Erythroblast (primary cell): ENCODE results near the gene GJB3.

Experiments
- GATA1 ChIP-seq: IDR thresholded peaks from 2 replicates; pipeline ENCODE4 v1.6.1; 2011; ENCODE audit warnings: low read depth, mild to moderate bottlenecking, control low read depth, low read length, moderate library complexity
- POLR2A ChIP-seq: IDR thresholded peaks from 2 replicates; pipeline ENCODE4 v1.6.1; 2011; ENCODE audit warnings: mild to moderate bottlenecking, low read length

DNA sequence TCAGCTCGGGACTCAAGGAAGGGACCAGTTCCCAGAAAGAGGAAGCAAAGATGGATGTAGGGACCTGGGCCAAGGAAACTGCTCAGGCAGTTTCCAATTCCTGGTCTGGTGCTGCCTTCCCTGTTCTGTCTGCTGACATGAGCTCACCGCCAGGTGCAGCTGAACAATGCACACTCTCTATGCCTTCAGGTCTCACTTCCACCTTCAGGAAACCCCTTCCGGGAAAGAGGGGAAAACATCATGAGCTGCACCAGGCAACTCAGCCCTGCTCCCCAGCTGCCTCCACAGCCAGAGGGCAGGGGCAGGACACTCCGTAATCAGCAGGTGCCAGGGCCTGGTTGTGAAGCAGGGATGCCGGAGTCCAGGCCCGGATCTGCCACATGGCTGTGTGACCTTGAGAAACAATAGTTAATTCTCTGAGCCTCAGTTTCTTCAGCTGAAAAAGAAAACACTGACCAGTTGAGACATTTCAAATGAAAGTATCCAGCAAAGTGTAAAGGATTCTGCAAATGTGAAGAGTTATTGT, 50.8 kb downstream of the GJB3 start:
- TF ChIP-seq POLR2A, result no peak
- TF ChIP-seq GATA1, result no peak
